GM19351 (cell line): Measurements from ENCODE around the gene NCOA7.
"Not testable (repeated sequence)": the region's sequence is repeated elsewhere in the genome, so short reads cannot be mapped to it uniquely, and the experiment has no call there.

Experiments
- ATAC-seq: cut with Tn5 transposase; IDR thresholded peaks from one replicate; pipeline ENCODE4 v1.9.1; 2021; ENCODE audit warnings: mild to moderate bottlenecking, moderate library complexity; ENCODE audit not compliant: unreplicated experiment

Gene NCOA7

GRCh38 chr6:125944434-125944816 is 153.7 kb downstream of the NCOA7 start:
- no peak for ATAC-seq

GRCh38 chr6:125944896-125945295 is 154.1 kb downstream of the NCOA7 start:
- no peak for ATAC-seq

- no peak for ATAC-seq
Measured at GRCh38 chr6:125945378-125946141, 154.8 kb downstream of the NCOA7 start.

- no peak for ATAC-seq
Measured at GRCh38 chr6:125947615-125948014, 156.9 kb downstream of the NCOA7 start.

- ATAC-seq, result no peak
Measured at GRCh38 chr6:125948455-125948854, 157.7 kb downstream of the NCOA7 start.

- ATAC-seq, result no peak
Measured at GRCh38 chr6:125949069-125949468, 158.3 kb downstream of the NCOA7 start.

GRCh38 chr6:125950293-125950692 is 159.5 kb downstream of the NCOA7 start:
- ATAC-seq, result no peak

GRCh38 chr6:125950716-125951115 is 160.0 kb downstream of the NCOA7 start:
- ATAC-seq, result not testable (repeated sequence)

GRCh38 chr6:125951323-125951722 is 160.6 kb downstream of the NCOA7 start:
- ATAC-seq, result no peak

GRCh38 chr6:125952764-125953501 is 162.2 kb downstream of the NCOA7 start:
- ATAC-seq, result no peak

GRCh38 chr6:125953502-125953875 is 162.7 kb downstream of the NCOA7 start:
- no peak for ATAC-seq

GRCh38 chr6:125954735-125955339 is 164.1 kb downstream of the NCOA7 start:
- ATAC-seq, result no peak

- no peak for ATAC-seq
Measured at GRCh38 chr6:125955973-125956372, 165.2 kb downstream of the NCOA7 start.

- peak; percentile 87 for ATAC-seq
Measured at GRCh38 chr6:125956506-125957390, 166.0 kb downstream of the NCOA7 start, which contains the start of gene HINT3. Gene HINT3, plus strand, starts transcription at chr6:125956770. Its CDS starts 208 bp downstream, at chr6:125956978.

- ATAC-seq, result no peak
Measured at GRCh38 chr6:125957391-125957693, 166.6 kb downstream of the NCOA7 start.

- ATAC-seq, result no peak
Measured at GRCh38 chr6:125957845-125958244, 167.1 kb downstream of the NCOA7 start.

- ATAC-seq, result no peak
Measured at GRCh38 chr6:125959041-125959440, 168.3 kb downstream of the NCOA7 start.

GRCh38 chr6:125961117-125961516 is 170.4 kb downstream of the NCOA7 start:
- no peak for ATAC-seq

- no peak for ATAC-seq
Measured at GRCh38 chr6:125962900-125963497, 172.2 kb downstream of the NCOA7 start.

GRCh38 chr6:125963817-125964216 is 173.1 kb downstream of the NCOA7 start:
- ATAC-seq, result no peak

GRCh38 chr6:125966569-125966968 is 175.8 kb downstream of the NCOA7 start:
- ATAC-seq, result no peak
